ENCODE measurements around the gene ADAMTS9.

DNA sequence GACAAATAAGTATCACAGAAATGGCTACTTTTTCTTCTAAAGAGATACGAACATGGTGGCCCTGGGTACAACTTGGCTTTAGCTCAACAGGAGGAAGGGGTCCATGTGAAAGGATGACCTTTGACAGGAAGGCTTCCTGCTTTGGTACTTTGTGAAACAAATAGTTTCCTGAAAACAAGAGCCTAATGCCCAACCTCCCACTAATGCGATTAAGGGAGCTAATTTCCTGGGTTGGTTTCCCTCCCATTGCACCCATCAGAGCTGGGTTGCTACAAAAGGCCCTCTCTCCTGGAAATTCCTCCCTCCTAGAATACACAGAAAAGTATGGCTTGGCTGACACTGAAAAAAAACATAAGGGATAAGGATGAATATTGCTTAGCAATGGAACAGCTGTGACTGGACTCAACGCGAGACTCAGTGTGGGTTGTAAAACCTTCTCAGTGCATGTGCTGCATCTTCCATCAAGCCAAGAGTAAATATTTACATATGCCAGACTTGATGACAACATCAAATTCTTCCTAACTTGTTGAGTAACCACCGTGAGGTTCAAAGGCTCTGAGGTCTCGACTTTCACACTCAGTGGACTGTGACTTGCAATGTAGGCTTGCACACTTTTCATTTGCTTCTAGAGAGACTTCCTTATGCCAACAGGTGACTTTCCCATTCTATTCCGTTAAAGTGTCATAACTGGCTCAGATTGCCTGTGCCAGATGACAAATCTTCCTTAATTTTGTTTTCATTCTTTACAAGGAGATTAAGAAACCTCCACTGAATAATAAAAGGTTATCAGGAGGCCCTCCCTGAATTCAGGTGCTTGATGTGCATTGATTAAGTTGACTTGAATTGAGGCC, 60.1 kb downstream of the ADAMTS9 start:
- TF ChIP-seq, protein P1, sequence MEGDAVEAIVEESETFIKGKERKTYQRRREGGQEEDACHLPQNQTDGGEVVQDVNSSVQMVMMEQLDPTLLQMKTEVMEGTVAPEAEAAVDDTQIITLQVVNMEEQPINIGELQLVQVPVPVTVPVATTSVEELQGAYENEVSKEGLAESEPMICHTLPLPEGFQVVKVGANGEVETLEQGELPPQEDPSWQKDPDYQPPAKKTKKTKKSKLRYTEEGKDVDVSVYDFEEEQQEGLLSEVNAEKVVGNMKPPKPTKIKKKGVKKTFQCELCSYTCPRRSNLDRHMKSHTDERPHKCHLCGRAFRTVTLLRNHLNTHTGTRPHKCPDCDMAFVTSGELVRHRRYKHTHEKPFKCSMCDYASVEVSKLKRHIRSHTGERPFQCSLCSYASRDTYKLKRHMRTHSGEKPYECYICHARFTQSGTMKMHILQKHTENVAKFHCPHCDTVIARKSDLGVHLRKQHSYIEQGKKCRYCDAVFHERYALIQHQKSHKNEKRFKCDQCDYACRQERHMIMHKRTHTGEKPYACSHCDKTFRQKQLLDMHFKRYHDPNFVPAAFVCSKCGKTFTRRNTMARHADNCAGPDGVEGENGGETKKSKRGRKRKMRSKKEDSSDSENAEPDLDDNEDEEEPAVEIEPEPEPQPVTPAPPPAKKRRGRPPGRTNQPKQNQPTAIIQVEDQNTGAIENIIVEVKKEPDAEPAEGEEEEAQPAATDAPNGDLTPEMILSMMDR (conservative IDR thresholded peaks at IDR 0.05) = no peak
- TF ChIP-seq EZH2 (IDR thresholded peaks at IDR 0.05; ENCODE audit: low read depth) = no peak

Data from PC-9 (cell line).